ENCODE results near the gene GMPR2. TPM values are rescaled to one million over a fixed set of nuclear protein-coding genes. Genes with fewer than 3 reads are reported as not detected.

Gene GMPR2
- total RNA-seq (2021): 82.7 and 85.8 TPM in 2 replicates
- Bru-seq, nascent RNA: percentile 81 among the genes with signal in this experiment
- BruChase-seq, experiment 1, labeled RNA remaining after a 2-hour chase: percentile 77 among the genes with signal in this experiment
- percentile 85 among the genes with signal in this experiment for BruChase-seq, experiment 2, labeled RNA remaining after a 6-hour chase
- long read RNA-seq, transcript GMPR2-203 (10 exons, 1,652 nt): minor isoform, 19 of 112 reads
- long read RNA-seq, transcript GMPR2-223 (10 exons, 1,893 nt): major isoform, 33 of 112 reads
- long read RNA-seq, transcript GMPR2-204 (9 exons, 1,864 nt): minor isoform, 23 of 112 reads
- long read RNA-seq, partial matches to known transcripts: 9 of 112 reads
- long read RNA-seq, other reads (novel, unspliced or antisense): 21 of 112 reads

- H3K4me1 ChIP-seq (ENCODE audit: insufficient read depth, low read length, poor library complexity, severe bottlenecking): peaks cover 15% of the 10 kb centered on the region
- H3K36me3 ChIP-seq (ENCODE audit: insufficient read depth, low read length, poor library complexity, severe bottlenecking): peaks cover 35% of the 10 kb centered on the region
- ChIA-PET CTCF (no interaction called here), POLR2A (ENCODE audit: low non-redundant PET) (interaction anchor here (0.6 to 0.7 kb wide), 2 partner anchors 13 to 1764 kb away, joined by 3 to 14 read pairs; no protein-coding TSS in a partner anchor)
- peak within 1 kb of the TSS; percentile 77 for H3K4me3 ChIP-seq (ENCODE audit: low read depth, low read length, poor library complexity, severe bottlenecking)
- TF ChIP-seq, protein P1, sequence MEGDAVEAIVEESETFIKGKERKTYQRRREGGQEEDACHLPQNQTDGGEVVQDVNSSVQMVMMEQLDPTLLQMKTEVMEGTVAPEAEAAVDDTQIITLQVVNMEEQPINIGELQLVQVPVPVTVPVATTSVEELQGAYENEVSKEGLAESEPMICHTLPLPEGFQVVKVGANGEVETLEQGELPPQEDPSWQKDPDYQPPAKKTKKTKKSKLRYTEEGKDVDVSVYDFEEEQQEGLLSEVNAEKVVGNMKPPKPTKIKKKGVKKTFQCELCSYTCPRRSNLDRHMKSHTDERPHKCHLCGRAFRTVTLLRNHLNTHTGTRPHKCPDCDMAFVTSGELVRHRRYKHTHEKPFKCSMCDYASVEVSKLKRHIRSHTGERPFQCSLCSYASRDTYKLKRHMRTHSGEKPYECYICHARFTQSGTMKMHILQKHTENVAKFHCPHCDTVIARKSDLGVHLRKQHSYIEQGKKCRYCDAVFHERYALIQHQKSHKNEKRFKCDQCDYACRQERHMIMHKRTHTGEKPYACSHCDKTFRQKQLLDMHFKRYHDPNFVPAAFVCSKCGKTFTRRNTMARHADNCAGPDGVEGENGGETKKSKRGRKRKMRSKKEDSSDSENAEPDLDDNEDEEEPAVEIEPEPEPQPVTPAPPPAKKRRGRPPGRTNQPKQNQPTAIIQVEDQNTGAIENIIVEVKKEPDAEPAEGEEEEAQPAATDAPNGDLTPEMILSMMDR (conservative IDR thresholded peaks at IDR 0.05; ENCODE audit: low read depth, low read length): no peak
- TF ChIP-seq EZH2 (IDR thresholded peaks at IDR 0.05; ENCODE audit: borderline replicate concordance, low read depth, low read length, poor library complexity, severe bottlenecking): no peak
- peak within 1 kb of the TSS; percentile 88 for H3K27ac ChIP-seq (ENCODE audit: low read depth, low read length, poor library complexity, severe bottlenecking)
- intact Hi-C loops (cut with micrococcal nuclease; ENCODE audit: unreplicated experiment): loop anchor here (1.0 kb wide), 1 partner anchor 20 kb away; the partner anchor contains the start of gene CHMP4A
- no peak for DNase-seq (ENCODE audit: low spot score)
- TSS peak; percentile 67 for BruUV-seq (replicated peaks)
- no peaks in the 10 kb centered on the region for H3K9me3 ChIP-seq (ENCODE audit: low read depth, low read length, poor library complexity, severe bottlenecking)
- H3K27me3 ChIP-seq (replicated peaks; ENCODE audit: insufficient read depth, low read depth, low read length, poor library complexity): no peaks in the 10 kb centered on the region
Measured at GRCh38 chr14:24232645-24233537, at the start of gene GMPR2. Gene GMPR2, plus strand, starts transcription at chr14:24232929. Its CDS starts 325 bp downstream, at chr14:24233254.

DNA sequence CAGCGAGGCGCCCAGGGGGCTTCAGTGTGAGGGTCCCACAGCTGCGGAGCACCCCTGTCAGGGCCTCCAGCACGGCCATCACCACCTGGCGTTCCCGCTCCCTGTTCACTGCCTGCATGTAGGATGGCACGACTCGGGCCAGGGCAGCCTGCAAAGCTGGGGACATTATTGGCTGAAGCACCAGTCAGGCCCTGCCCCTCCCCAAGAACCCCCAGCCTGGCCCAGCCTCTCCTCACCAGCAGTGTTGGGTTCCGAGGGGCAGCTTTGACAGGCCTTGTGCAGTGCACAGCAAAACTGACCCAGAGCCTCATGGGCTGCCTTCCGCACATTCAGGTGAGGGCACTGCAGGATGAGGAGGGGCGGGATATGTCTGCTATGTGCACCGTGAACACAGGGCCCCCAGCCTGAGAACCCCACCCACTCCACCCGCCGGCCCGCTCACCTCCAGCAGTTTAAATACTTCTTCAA, 49.7 kb upstream of the GMPR2 start:
- no peak overlapping the region for H3K27ac ChIP-seq (ENCODE audit: low read depth, low read length, poor library complexity, severe bottlenecking)
- intact Hi-C loops (cut with micrococcal nuclease; ENCODE audit: unreplicated experiment): no loop called here
- H3K36me3 ChIP-seq (ENCODE audit: insufficient read depth, low read length, poor library complexity, severe bottlenecking): peaks cover 71% of the 10 kb centered on the region
- TF ChIP-seq, protein P1 (conservative IDR thresholded peaks at IDR 0.05; ENCODE audit: low read depth, low read length): no peak
- no peak for TF ChIP-seq EZH2 (IDR thresholded peaks at IDR 0.05; ENCODE audit: borderline replicate concordance, low read depth, low read length, poor library complexity, severe bottlenecking)
- POLR2A ChIA-PET (ENCODE audit: low non-redundant PET): no interaction called here
- no TSS peak for BruUV-seq (replicated peaks)
- no peaks in the 10 kb centered on the region for H3K27me3 ChIP-seq (replicated peaks; ENCODE audit: insufficient read depth, low read depth, low read length, poor library complexity)
- H3K4me1 ChIP-seq (ENCODE audit: insufficient read depth, low read length, poor library complexity, severe bottlenecking): peaks cover 5% of the 10 kb centered on the region
- H3K9me3 ChIP-seq (ENCODE audit: low read depth, low read length, poor library complexity, severe bottlenecking): no peaks in the 10 kb centered on the region
- CTCF ChIA-PET: no interaction called here
- H3K4me3 ChIP-seq (ENCODE audit: low read depth, low read length, poor library complexity, severe bottlenecking): no peak overlapping the region
- no peak for DNase-seq (ENCODE audit: low spot score)

- ChIA-PET CTCF (no interaction called here), POLR2A (ENCODE audit: low non-redundant PET) (no interaction called here)
- Histone ChIP-seq H3K36me3 (ENCODE audit: insufficient read depth, low read length, poor library complexity, severe bottlenecking) (peaks cover 62% of the 10 kb centered on the region), H3K9me3 (ENCODE audit: low read depth, low read length, poor library complexity, severe bottlenecking) (no peaks in the 10 kb centered on the region), H3K27me3 (replicated peaks; ENCODE audit: insufficient read depth, low read depth, low read length, poor library complexity) (no peaks in the 10 kb centered on the region), H3K27ac (ENCODE audit: low read depth, low read length, poor library complexity, severe bottlenecking) (no peak overlapping the region), H3K4me1 (ENCODE audit: insufficient read depth, low read length, poor library complexity, severe bottlenecking) (peaks cover 9% of the 10 kb centered on the region), H3K4me3 (ENCODE audit: low read depth, low read length, poor library complexity, severe bottlenecking) (no peak overlapping the region)
- TF ChIP-seq, protein P1 (conservative IDR thresholded peaks at IDR 0.05; ENCODE audit: low read depth, low read length): no peak
- TF ChIP-seq EZH2 (IDR thresholded peaks at IDR 0.05; ENCODE audit: borderline replicate concordance, low read depth, low read length, poor library complexity, severe bottlenecking): no peak
- no TSS peak for BruUV-seq (replicated peaks)
- intact Hi-C loops (cut with micrococcal nuclease; ENCODE audit: unreplicated experiment): no loop called here
- DNase-seq (ENCODE audit: low spot score): no peak
Measured at GRCh38 chr14:24184104-24184970, 48.4 kb upstream of the GMPR2 start.
